ENCODE data around the gene OR5H15. TPM values are rescaled to one million over a fixed set of nuclear protein-coding genes. Genes with fewer than 3 reads are reported as not detected.

The OR5H15 gene
- total RNA-seq, 1 donor from 2014 or later: not detected

- Histone ChIP-seq H3K9me3 (no peaks in the 10 kb centered on the region), H3K27me3 (no peaks in the 10 kb centered on the region), H3K4me1 (no peaks in the 10 kb centered on the region), H3K4me3 (no peak overlapping the region), H3K27ac (no peak overlapping the region), H3K36me3 (no peaks in the 10 kb centered on the region)
- DNase-seq: no peak
- ATAC-seq: no peak
- TF ChIP-seq, protein P1, sequence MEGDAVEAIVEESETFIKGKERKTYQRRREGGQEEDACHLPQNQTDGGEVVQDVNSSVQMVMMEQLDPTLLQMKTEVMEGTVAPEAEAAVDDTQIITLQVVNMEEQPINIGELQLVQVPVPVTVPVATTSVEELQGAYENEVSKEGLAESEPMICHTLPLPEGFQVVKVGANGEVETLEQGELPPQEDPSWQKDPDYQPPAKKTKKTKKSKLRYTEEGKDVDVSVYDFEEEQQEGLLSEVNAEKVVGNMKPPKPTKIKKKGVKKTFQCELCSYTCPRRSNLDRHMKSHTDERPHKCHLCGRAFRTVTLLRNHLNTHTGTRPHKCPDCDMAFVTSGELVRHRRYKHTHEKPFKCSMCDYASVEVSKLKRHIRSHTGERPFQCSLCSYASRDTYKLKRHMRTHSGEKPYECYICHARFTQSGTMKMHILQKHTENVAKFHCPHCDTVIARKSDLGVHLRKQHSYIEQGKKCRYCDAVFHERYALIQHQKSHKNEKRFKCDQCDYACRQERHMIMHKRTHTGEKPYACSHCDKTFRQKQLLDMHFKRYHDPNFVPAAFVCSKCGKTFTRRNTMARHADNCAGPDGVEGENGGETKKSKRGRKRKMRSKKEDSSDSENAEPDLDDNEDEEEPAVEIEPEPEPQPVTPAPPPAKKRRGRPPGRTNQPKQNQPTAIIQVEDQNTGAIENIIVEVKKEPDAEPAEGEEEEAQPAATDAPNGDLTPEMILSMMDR (IDR thresholded peaks at IDR 0.05): no peak
- intact Hi-C loops (cut with DNase I): no loop called here
These were observed 46.8 kb downstream of the OR5H15 start for GRCh38 chr3:98213276-98213675.

DNA sequence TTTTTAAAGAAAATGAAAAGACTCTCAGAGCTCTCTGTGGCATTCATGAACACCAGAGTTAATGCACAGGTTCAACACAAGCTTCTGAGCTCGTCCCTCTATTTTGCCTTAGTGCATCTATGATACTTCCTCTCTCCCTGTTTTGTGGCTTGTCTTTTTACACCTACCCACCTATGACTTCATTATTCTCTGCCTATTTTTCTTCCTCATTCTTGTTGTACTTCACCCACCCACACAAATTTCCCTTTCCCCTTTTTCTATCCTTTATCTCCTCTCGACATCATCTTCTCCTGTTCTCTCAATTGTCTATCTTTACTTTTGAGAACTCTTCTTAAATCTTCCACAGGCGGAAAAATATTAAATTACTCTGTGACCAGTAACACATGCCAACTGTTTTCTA, 48.6 kb downstream of the OR5H15 start:
- Histone ChIP-seq H3K27me3 (no peaks in the 10 kb centered on the region), H3K4me1 (no peaks in the 10 kb centered on the region), H3K4me3 (no peak overlapping the region), H3K27ac (no peak overlapping the region), H3K9me3 (no peaks in the 10 kb centered on the region), H3K36me3 (no peaks in the 10 kb centered on the region)
- no peak for DNase-seq
- TF ChIP-seq, protein P1 (IDR thresholded peaks at IDR 0.05): no peak
- peak; percentile 40 for ATAC-seq
- intact Hi-C loops (cut with DNase I): no loop called here

Other genes starting within 250 kb of the OR5H15 start
- gene RIOX2, start 194.3 kb upstream of the OR5H15 start, total RNA-seq: 20.5 TPM
- not detected for gene GABRR3, start 131.4 kb upstream of the OR5H15 start, total RNA-seq
- gene OR5AC2, start 79.5 kb upstream of the OR5H15 start, total RNA-seq: not detected
- gene OR5H1, start 36.0 kb upstream of the OR5H15 start, total RNA-seq: not detected
- gene OR5H14, start 19.2 kb upstream of the OR5H15 start, total RNA-seq: not detected
- not detected for gene OR5H6, start 97.5 kb downstream of the OR5H15 start, total RNA-seq
- gene OR5H2, start 115.8 kb downstream of the OR5H15 start, total RNA-seq: not detected
- not detected for gene OR5K4, start 187.2 kb downstream of the OR5H15 start, total RNA-seq
- not detected for gene OR5K3, start 224.0 kb downstream of the OR5H15 start, total RNA-seq

Data from upper lobe of right lung (tissue), 1 donor.